WERI-Rb-1 (cell line): Measurements from ENCODE around the gene RFT1.

Experiments used
- DNase-seq: peaks from one replicate; pipeline ENCODE4 v3.0.0-alpha.2; 2020
- H3K27ac ChIP-seq: fragments of 250-450 bp; sonication (Bioruptor Pico); 2 replicates; pipeline ENCODE4 v1.5.1; 2020; ENCODE audit warnings: mild to moderate bottlenecking, moderate library complexity
- H3K27me3 ChIP-seq: fragments of 250-450 bp; sonication (Bioruptor Pico); 2 replicates; pipeline ENCODE4 v1.5.1; 2021; ENCODE audit warnings: mild to moderate bottlenecking, low read depth, moderate library complexity; ENCODE audit not compliant: insufficient read depth, severe bottlenecking
- H3K36me3 ChIP-seq: fragments of 250-450 bp; sonication (Bioruptor Pico); 2 replicates; pipeline ENCODE4 v1.5.1; 2020; ENCODE audit warnings: mild to moderate bottlenecking, moderate library complexity
- H3K4me3 ChIP-seq: 2 replicates; pipeline ENCODE4 v1.5.1; 2011; ENCODE audit warnings: low read depth, mild to moderate bottlenecking, control low read depth, low read length
- H3K9me3 ChIP-seq: fragments of 250-450 bp; sonication (Bioruptor Pico); 2 replicates; pipeline ENCODE4 v1.5.1; 2021; ENCODE audit warnings: mild to moderate bottlenecking, moderate library complexity; ENCODE audit not compliant: severe bottlenecking
- CTCF ChIP-seq: IDR thresholded peaks from 2 replicates; pipeline ENCODE4 v1.5.1; 2011; ENCODE audit warnings: low read depth, mild to moderate bottlenecking, control low read depth, inconsistent platforms, low read length

Gene RFT1

DNA sequence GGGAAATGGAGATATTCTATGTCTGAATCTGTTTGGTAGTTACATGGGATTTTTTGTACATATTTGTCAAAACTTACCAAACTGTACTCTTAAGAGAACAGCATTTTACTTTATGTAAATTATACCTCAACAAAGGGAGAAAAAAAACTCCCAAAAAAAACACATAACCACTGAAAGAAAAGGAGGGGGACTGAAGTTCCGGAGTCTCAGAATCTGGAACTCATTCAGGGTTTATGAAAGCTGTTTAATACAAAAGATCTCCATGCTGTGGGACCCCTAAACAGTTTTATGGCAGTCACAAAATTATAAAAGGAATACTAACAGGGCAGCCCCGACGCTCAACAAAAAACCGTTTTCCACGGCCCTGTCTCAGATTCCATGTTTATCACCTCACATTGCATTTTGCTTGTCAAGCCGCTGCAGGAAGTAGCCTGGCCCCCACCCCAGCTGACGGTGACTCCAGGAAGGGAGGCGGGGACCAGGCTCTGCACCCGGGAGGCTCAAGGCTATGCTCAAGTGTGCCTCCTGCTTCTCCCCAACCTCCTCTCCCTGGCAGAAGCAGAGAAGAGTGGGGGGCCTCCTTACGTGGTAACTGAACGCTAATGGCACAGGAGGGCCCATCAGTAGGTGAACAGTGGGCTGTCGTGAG lies 29.3 kb downstream of the RFT1 start:
- 0 out of 2 replicates have a peak, but pooled peaks cover 4% of the 10 kb centered on the region for H3K36me3 ChIP-seq
- H3K9me3 ChIP-seq = no peaks in the 10 kb centered on the region
- TF ChIP-seq CTCF = no peak
- H3K27me3 ChIP-seq = no peaks in the 10 kb centered on the region
- no peak overlapping the region for H3K4me3 ChIP-seq
- DNase-seq = no peak
- no peak overlapping the region for H3K27ac ChIP-seq

GRCh38 chr3:53097887-53098286 lies 32.3 kb downstream of the RFT1 start:
- Histone ChIP-seq H3K36me3 (no peaks in the 10 kb centered on the region; the same call in 1 of the 2 replicates), H3K9me3 (no peaks in the 10 kb centered on the region), H3K27ac (no peak overlapping the region)

DNA sequence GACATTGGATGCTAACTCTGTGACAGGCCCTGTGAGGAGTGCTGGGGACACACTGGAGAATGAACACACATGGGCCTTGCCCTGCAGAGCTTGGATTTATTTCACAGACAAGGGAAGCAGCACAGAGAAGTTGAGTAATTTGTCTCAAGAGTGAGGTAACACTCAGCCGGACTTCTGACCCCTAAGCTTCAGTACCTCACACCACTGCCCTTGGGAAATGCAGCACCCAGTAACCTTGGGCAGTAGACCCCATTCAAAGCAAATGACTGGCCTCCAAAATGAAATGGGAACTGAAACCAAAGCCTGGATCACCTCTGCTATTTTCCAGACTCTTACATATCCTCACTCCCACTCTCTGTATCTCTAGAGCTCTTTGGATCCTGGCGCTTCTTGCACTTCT lies 37.3 kb downstream of the RFT1 start:
- Histone ChIP-seq H3K36me3 (no peaks in the 10 kb centered on the region; the same call in 1 of the 2 replicates), H3K9me3 (no peaks in the 10 kb centered on the region)
- TF ChIP-seq CTCF = no peak

More at GRCh38 chr3:53097887-53098286, 32.3 kb downstream of the RFT1 start:
- H3K27me3 ChIP-seq = no peaks in the 10 kb centered on the region
- no peak for DNase-seq
- H3K4me3 ChIP-seq = no peak overlapping the region
- TF ChIP-seq CTCF = no peak

DNA sequence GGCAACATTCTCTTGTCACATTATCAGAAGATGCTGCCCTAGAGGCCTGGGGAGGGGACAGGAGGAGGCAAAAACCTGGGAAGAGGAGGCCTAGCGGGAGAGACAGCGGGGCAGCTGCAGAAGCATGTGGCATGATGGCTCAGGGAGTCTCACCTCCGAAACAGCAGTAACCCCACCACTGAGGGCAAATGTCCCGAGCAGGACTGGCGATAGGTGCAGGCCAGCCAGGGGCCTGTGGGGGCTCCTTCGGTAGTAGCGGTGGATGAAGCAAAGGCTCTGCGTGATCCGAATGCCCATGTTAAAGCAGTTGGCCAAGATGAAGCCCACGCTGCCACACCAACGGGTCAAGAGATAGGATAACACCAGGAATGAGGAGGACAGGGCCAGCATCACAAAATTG lies 38.0 kb downstream of the RFT1 start:
- no peak for TF ChIP-seq CTCF
- no peaks in the 10 kb centered on the region for H3K27me3 ChIP-seq
- H3K27ac ChIP-seq = no peak overlapping the region
- no peaks in the 10 kb centered on the region; the same call in 1 of the 2 replicates for H3K36me3 ChIP-seq
- no peak for DNase-seq
- no peak overlapping the region for H3K4me3 ChIP-seq
- no peaks in the 10 kb centered on the region for H3K9me3 ChIP-seq

More for the DNA sequence above, 37.3 kb downstream of the RFT1 start:
- Histone ChIP-seq H3K27ac (no peak overlapping the region), H3K27me3 (no peaks in the 10 kb centered on the region), H3K4me3 (no peak overlapping the region)
- no peak for DNase-seq

- DNase-seq = no peak
- Histone ChIP-seq H3K4me3 (no peak overlapping the region), H3K36me3 (no peaks in the 10 kb centered on the region; the same call in 1 of the 2 replicates), H3K27me3 (no peaks in the 10 kb centered on the region), H3K9me3 (no peaks in the 10 kb centered on the region), H3K27ac (no peak overlapping the region)
- TF ChIP-seq CTCF = no peak
Observed at GRCh38 chr3:53091011-53091410, 39.2 kb downstream of the RFT1 start.

DNA sequence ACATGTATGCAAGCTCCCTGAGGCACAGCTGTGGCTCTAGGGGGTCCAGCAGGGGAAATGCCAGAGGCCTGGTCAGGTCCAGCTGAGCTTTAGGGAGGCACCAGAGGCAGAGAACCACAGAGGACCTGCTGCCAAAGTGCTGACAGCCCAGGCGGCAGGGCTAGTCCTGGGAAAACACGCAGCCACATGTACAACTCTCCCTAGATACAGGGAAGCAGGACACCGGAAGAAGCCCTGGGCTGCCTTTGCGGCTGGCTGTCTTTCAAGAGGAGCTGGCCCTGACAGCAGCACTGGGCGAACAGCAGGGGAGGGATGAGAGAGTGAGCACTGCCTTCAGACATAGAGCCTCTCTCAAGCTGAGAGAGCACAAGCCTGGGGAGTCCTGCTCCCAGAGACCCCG lies 40.7 kb downstream of the RFT1 start:
- Histone ChIP-seq H3K36me3 (no peaks in the 10 kb centered on the region; the same call in 1 of the 2 replicates), H3K27me3 (no peaks in the 10 kb centered on the region), H3K27ac (no peak overlapping the region), H3K4me3 (no peak overlapping the region), H3K9me3 (no peaks in the 10 kb centered on the region)
- TF ChIP-seq CTCF = no peak
- DNase-seq = no peak
